HL-60/S4 treated with retinoic acid at 250 ng/mL for 4 days and 3 days (cell line): ENCODE results near the gene SERPINA4.

Experiments used
- in situ Hi-C: fragments of 300-500 bp; cut with MboI; formaldehyde crosslinking; loops from 2 replicates; pipeline ENCODE4 v1.7.0; 2022; ENCODE audit warnings: low sequenced_read_pairs

SERPINA4 gene

GRCh38 chr14:94613720-94614644 lies 52.7 kb downstream of the SERPINA4 start:
- in situ Hi-C loops: no loop called here

GRCh38 chr14:94614802-94615201 lies 53.6 kb downstream of the SERPINA4 start:
- in situ Hi-C loops: no loop called here

GRCh38 chr14:94615254-94615653 lies 54.0 kb downstream of the SERPINA4 start:
- in situ Hi-C loops: no loop called here

GRCh38 chr14:94615823-94616570 lies 54.8 kb downstream of the SERPINA4 start:
- in situ Hi-C loops: no loop called here

GRCh38 chr14:94617366-94617941 lies 56.2 kb downstream of the SERPINA4 start:
- in situ Hi-C loops: no loop called here

- in situ Hi-C loops: no loop called here
Observed at GRCh38 chr14:94617988-94618822, 57.0 kb downstream of the SERPINA4 start.

- in situ Hi-C loops: no loop called here
Observed at GRCh38 chr14:94619297-94619696, 58.1 kb downstream of the SERPINA4 start.
